ENCODE results near the gene CACNA1H.
A peak's percentile ranks its signal among the peaks of the same experiment; 100 is the strongest.

Gene CACNA1H

GRCh38 chr16:1142911-1143310, 10.0 kb upstream of the CACNA1H start:
- no peak for DNase-seq

- no peak for DNase-seq
These were observed 9.0 kb upstream of the CACNA1H start for GRCh38 chr16:1143761-1144450.

DNA sequence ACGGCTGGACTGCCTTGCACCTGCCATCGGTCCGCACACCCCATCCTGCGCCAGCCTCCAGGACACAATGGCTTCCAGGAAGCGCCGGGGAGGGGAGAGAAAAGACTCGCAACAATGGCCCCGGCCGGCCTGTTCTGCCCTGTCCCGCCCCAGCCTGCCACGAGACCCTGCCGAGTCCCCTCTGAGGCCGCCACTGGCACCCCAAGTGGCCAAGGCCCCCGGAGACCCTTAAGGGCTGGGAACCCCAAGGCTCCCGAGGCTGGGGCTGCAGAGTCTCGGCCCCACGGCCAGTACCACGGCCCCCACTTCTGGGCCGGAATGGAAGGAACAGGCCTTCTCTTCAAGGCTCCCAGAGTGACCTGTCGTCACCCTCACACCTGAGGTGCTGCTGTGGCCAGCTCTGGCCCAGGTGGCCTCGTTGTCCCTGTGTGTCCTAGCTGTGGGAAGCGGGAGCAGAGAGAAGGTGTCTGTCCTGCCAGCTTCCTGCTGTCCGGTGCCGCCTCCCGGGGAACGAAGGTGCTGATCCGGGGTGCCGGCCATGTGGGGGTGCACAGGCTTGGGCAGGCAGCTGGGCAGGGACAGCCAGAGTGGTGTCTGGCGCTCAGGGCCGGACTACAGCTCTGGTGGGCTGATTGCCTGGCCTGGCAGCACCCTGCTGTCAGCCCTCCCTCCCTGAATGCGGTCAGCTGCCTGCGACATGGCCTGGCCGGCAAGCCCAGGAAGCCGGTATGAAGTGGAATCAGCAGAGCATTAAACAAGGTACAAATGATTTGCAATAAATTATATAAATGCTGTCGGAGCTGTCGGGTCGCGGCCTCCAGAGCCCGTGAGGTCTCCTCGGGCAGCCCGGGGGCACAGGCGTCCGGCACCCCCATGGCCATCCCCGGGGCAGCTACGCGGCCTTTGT, 8.2 kb upstream of the CACNA1H start:
- peak; percentile 62 for DNase-seq

- no peak for DNase-seq
These were observed 7.4 kb upstream of the CACNA1H start for GRCh38 chr16:1145383-1146100.

- no peak for DNase-seq
These were observed 6.5 kb upstream of the CACNA1H start for GRCh38 chr16:1146409-1146808.

DNA sequence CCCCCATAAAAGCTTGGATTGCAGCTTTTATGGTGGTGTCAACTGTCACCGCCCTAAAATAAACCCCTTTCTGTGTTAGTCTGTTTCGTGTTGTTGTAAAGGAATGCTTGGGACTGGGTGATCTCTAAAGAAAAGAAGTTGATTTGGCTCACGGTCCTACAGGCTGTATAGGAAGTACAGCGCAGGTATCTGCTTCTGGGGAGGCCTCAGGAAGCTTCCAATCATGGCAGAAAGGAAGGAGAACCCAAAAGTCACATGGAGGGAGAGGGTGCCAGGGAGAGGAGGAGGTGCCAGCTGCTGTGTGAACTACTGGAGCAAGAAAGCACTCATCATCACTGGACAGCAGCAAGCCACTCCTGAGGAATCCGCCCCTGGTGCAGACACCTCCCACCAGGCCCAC, 5.9 kb upstream of the CACNA1H start:
- no peak for DNase-seq

DNA sequence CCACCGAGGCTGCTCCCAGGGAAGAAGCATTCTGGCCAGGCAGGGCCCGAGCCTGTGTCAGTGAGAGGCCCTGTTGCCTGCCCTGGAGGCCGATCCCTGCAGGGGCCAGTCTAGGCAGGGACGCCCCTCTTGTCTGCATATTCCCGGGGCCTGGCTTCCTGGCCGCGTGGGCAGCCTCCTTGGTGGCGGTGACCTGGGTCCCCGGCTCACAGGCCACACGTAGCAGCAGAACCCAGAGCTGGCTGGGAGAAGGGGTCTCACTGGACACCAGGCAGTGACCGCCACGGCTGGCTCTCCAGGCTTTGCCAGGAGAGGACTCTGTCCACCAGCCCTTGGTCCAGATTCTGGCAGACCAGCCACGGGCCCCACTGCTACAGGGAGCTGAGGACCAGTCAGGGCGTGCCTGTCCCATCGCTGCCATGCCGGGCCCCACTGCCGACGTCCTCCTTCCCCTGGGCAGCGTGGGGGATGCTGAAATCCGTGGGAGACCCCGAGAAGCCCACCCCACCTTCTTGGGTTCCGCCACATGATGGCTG, 3.7 kb upstream of the CACNA1H start:
- DNase-seq, result no peak

- no peak for DNase-seq
These were observed 2.4 kb upstream of the CACNA1H start for GRCh38 chr16:1150511-1150982.

DNA sequence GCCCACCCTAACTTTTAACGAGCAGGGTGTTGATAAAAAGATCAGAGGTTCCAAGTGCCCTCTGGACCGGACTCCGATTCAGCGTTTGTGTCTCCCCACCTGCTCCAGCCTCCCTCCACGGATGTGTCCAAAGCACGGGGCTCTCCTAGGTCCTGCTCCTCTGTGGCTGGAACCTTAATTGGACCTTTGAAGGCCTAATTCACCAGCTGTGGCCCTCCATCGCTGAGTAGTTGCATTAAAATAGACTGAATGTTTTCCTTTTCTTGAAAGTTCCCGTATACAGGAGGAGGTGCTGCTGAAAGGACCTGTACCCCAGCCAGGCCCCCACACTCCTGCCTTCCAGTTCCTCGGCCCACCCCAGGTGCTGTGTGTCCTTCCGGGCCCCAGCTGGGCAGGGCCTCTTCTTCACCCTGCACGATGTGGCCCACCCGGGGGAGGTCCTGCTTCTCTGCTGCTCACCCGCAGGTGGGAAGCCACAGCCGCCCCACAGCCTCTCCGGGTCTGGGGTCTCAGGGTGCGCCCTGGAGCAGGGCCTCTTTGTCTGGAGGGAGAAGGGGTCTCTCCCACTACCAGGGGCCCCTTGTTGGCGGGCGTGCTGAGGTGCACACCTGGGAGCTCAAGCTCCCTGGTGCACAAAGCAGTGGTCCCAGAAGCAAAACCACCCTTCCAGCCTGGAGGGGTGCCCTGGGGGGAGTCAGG, 1.3 kb upstream of the CACNA1H start:
- DNase-seq, result no peak

DNA sequence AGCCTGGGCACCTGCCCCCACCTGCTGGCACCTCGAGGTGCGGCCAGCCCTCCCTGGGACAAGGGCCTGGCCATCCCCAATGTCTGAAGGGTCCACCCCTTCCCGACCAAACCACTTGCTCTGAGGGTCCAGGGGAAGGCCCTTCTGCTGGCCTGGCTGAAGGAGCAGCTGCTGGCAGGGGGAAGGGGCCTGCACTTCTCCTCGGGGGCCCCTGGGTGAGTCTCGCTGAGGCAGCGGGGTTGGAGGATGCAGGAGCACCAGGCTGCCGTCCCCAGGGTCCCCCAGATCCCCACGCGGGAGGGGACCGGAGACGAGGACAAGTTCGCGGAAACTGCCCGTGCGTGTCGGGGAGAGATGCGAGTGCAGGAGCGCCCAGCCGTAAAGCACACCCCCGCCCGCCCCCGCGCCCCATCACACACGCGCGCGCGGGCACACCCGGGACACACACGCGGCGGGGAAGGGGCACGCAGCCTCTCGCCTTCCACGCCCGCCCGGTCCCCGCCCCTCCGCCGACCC, 725 bp upstream of the CACNA1H start:
- peak; percentile 73 for DNase-seq

GRCh38 chr16:1153480-1154160, 714 bp downstream of the CACNA1H start:
- no peak for DNase-seq

- peak; percentile 70 for DNase-seq
These were observed 1.5 kb downstream of the CACNA1H start for GRCh38 chr16:1154291-1154886.

GRCh38 chr16:1154887-1155331, 2.0 kb downstream of the CACNA1H start:
- no peak for DNase-seq

DNA sequence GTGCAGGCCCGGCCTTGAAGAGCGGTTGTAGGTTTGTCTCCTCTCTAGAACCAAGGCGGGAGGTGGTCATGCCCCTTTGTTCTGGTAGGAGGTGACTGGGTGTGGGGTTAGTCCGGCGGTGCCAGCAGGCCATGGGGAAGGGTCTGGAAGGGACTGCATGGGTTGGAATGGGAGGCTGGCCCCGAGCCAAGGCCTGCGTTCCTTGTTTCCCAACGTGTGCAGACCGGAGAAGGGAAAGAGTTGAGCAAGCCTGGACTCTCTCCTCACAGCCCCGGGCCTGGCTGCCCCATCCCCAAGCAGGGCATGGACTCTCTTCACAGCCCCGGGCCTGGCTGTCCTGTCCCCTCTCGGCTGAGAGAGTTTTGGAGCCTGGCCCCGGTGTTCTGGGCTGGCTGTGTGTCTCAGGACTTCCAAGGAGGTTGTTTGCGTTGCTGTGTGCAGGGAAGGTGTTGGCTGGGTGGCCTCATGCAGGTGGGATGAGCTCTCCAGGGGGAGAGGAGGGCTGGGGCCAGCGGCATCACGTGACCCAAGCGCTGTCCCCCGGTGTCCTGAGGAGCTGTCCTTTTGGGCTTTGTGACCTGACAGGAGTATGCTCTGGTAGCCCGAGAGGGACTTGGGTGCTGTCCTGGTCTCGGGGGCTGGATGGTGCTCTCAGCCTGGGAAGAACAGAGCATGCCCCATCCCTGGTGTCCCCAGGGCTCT, 2.6 kb downstream of the CACNA1H start:
- DNase-seq, result no peak

- no peak for DNase-seq
These were observed 3.4 kb downstream of the CACNA1H start for GRCh38 chr16:1156055-1156982.

DNA sequence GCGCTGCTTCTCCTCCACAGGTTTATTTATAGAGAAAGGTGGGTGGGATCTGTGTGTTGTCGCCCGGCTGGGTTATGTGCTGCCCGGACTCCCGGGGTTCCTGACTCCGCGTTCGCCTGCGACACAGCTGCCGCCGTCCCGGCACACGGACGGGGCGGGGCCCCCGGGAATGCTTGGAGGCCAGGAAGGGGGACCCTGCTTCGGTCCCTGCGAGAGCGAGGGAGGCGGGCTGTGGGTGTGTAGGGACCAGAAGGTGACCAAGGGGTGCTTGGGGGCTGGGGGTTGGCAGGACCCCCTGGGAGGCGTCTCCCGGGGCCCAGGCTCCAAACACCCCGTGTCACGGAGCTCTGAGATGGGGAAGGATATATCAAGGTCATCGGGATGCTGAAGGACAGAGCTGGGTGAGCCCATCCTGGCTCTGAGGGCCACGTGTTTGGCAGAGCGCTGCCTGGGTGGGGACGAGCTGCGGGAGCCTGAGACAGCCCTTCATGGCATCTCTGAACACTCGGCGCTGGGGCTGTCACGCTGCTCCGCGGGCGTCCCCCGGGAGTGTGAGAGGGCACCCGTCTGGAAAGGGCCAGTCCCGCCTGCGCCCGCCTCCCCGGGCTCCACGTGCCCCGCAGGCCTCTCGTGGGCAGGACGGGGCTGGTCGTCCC, 4.2 kb downstream of the CACNA1H start:
- no peak for DNase-seq

DNA sequence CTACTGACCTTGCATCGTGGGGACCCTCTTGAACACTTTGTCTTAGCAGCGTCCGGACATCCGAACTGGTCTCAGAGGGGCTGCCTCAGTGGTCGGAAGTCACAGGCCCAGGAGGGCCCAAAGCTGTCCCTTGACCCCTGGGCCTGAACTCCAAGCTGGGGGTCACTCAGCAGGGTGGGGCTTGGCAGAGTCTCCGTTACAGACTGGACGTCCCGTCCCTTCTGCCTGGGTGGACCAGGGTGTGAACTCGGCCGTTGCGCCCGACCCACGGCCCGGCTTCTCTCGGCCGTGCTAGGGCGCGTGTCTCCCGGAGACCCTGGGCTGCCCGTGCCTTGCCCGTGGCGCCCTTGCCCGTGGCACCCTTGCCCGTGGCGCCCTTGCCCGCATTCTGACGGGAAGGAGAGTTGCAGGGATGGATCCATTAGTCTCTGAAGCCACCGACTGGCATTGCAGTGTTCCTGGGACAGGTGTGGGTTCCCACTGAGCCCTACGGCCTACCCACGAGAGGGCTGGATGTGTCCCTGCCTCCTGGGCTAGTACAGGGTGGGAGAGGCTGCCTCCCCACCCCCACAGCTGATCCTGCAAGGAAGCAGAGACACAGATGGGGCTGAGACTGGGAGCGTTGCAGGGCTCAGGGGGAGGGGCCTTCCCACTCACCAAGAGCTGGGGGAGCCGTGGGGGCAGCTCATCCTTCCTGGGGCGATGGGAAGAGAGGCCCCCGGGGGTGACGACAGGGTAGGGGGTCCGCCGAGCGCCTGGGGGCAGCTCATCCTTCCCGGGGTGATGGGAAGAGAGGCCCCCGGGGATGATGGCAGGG, 4.9 kb downstream of the CACNA1H start:
- DNase-seq, result no peak

All from right kidney (tissue), 1 donor.